Measurements from ENCODE around the gene RPUSD3. TPM values are rescaled to one million over a fixed set of nuclear protein-coding genes. Genes with fewer than 3 reads are reported as not detected.

Gene RPUSD3, protein sequence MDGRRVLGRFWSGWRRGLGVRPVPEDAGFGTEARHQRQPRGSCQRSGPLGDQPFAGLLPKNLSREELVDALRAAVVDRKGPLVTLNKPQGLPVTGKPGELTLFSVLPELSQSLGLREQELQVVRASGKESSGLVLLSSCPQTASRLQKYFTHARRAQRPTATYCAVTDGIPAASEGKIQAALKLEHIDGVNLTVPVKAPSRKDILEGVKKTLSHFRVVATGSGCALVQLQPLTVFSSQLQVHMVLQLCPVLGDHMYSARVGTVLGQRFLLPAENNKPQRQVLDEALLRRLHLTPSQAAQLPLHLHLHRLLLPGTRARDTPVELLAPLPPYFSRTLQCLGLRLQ
- 10 to 100 TPM in 3 of 4 donors, 1 to 10 TPM in 1; 9.7 to 35.8 (median 26.9) TPM for total RNA-seq

DNA sequence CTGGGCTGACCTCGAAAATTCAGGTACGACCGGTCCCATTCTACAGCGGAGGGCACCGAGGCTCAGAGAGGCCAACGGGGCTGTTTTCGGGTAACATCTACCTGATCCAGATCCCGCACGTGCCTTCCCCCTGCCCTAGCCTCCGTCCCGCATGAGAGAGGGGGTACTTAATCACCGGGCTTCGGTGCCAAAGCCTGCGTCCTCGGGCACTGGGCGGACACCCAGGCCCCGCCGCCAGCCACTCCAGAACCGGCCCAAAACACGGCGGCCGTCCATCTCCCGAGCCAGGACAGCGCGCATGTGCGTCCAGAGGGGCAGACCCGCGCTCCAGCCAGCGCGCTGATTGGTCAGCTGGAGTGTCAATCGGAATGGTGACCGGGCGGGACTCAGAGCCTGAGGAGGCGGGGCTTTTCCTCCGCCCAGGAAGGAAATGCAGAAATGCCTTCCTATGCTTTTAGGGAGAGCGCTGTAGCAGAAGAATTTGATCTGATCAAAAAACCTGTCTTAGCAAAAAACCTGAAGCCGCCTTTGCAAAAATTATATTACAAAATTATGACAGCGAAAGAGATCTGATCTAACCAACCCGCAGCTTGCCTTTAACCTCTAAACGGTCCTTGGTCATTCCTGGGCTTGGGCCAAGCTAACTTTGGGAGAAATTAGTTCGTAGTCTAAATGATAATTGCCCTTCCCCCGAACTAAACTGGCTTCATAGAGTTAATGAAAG lies at the start of gene RPUSD3:
RPUSD3 (minus strand) TSS at position 294 of the 724 bp plus-strand sequence; CDS start at position 276, 18 bp downstream.
- H3K4me1 ChIP-seq = peaks cover 0 to 5% of the 10 kb centered on the region in 2 donors
- H3K36me3 ChIP-seq = no peaks in the 10 kb centered on the region
- peak; percentile 98 to 99 for DNase-seq
- peak within 1 kb of the TSS; percentile 83 to 84 for H3K27ac ChIP-seq
- H3K9me3 ChIP-seq = no peaks in the 10 kb centered on the region
- H3K4me3 ChIP-seq = peak within 1 kb of the TSS; percentile 70 to 85
- TF ChIP-seq, protein P1, sequence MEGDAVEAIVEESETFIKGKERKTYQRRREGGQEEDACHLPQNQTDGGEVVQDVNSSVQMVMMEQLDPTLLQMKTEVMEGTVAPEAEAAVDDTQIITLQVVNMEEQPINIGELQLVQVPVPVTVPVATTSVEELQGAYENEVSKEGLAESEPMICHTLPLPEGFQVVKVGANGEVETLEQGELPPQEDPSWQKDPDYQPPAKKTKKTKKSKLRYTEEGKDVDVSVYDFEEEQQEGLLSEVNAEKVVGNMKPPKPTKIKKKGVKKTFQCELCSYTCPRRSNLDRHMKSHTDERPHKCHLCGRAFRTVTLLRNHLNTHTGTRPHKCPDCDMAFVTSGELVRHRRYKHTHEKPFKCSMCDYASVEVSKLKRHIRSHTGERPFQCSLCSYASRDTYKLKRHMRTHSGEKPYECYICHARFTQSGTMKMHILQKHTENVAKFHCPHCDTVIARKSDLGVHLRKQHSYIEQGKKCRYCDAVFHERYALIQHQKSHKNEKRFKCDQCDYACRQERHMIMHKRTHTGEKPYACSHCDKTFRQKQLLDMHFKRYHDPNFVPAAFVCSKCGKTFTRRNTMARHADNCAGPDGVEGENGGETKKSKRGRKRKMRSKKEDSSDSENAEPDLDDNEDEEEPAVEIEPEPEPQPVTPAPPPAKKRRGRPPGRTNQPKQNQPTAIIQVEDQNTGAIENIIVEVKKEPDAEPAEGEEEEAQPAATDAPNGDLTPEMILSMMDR (IDR thresholded peaks at IDR 0.05) = peak in 2 of 4 experiments; percentile 14 to 25
- peak; percentile 73 to 78 for TF ChIP-seq POLR2A (IDR thresholded peaks at IDR 0.05)
- intact Hi-C loops (cut with DNase I; ENCODE audit: low total_unique reads) = no loop called here
- H3K27me3 ChIP-seq = no peaks in the 10 kb centered on the region

DNA sequence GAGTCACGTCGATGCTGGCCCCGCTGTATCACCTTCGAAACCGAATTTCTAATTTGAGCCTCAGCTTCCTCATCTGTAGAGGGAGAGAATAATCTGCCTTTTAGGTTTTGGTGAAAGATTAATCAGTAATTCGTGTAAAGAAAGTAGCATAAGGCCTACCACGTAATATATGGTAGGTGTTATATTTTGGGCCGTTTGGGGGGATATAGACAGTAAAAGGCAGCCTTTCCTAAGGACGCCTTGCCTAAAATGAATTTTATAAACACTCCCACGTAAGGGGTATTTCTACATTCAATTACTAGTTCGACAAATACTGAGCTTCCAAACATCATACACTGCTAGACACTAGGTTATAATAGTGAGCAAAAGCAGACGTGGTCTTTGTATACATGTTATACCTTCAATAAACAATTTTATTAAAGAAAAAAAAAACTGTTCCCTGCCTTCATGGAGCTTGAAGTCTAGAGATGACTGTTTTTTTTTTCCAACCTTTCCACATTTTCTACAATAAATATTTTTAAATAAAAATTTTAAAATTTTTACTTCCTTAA lies 47.3 kb upstream of the RPUSD3 start:
- no peak for TF ChIP-seq POLR2A (IDR thresholded peaks at IDR 0.05)
- TF ChIP-seq, protein P1 (IDR thresholded peaks at IDR 0.05) = no peak
- Histone ChIP-seq H3K27me3 (no peaks in the 10 kb centered on the region), H3K4me3 (peak overlapping the region; percentile 98), H3K4me1 (peaks cover 0 to 4% of the 10 kb centered on the region in 2 donors), H3K36me3 (no peaks in the 10 kb centered on the region), H3K27ac (peak overlapping the region; percentile 96 to 98), H3K9me3 (no peaks in the 10 kb centered on the region)
- DNase-seq = no peak
- intact Hi-C loops (cut with DNase I; ENCODE audit: low total_unique reads) = no loop called here

DNA sequence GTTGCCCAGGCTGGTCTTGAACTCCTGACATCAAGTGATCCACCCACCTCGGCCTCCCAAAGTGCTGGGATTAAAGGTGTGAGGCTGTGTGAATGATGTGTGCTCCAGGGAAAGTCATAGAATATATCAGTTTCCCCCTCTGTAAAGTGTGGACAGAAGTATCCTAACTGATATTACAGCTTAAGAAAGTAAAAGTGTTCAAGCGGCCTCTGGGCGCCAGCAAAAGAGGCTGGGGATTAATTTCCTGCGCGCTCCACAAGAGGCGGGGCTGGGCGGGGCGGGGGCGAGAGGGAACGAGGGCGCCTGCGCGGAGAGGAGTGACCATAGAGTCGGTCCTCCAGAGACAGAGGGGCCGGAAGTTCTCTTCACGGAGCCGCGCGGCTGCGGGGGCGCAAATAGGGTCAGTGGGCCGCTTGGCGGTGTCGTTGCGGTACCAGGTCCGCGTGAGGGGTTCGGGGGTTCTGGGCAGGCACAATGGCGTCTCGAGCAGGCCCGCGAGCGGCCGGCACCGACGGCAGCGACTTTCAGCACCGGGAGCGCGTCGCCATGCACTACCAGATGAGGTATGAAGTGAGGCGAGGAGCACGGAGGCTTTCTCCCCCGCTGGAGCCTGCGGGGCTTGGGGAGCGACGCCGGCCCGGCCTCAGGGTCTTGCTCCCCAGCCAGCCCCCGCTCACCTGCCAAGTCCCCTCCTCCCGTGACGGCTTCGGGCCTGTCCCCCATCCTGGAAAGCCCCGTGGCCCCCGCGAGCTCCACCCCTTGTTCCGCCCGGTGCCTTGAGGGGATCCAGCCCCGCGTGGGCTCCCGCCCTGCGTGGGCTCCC lies 46.7 kb upstream of the RPUSD3 start, which contains the start of gene JAGN1:
JAGN1 (plus strand) TSS at position 362 of the 823 bp plus-strand sequence; CDS start at position 475, 113 bp downstream.
- no peaks in the 10 kb centered on the region for H3K27me3 ChIP-seq
- H3K9me3 ChIP-seq = no peaks in the 10 kb centered on the region
- no peaks in the 10 kb centered on the region for H3K36me3 ChIP-seq
- H3K4me1 ChIP-seq = peaks cover 0 to 4% of the 10 kb centered on the region in 2 donors
- H3K27ac ChIP-seq = peak within 1 kb of the TSS; percentile 96 to 98
- TF ChIP-seq, protein P1 (IDR thresholded peaks at IDR 0.05) = peak in 1 of 4 experiments; percentile 18
- peak; percentile 71 to 93 for TF ChIP-seq POLR2A (IDR thresholded peaks at IDR 0.05)
- intact Hi-C loops (cut with DNase I; ENCODE audit: low total_unique reads) = no loop called here
- peak within 1 kb of the TSS; percentile 98 for H3K4me3 ChIP-seq
- peak; percentile 92 to 93 for DNase-seq

DNA sequence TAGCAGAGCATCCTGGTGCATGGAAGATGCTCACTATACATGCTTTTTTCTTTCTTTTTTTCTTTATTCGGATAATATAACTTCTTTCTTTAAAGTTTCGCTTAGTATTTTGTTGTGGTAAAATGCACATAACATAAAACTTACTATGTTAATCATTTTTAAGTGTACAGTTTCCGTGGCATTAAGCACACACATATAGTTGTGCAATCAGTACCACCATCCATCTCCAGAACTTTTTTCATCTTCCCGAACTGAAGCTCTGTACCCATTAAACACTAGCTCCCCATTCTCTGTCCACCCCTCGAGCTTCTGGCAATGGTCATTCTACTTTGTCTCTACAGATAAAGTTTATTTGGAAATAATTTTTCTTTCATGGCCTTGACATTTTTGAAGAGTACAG lies 45.6 kb upstream of the RPUSD3 start:
- intact Hi-C loops (cut with DNase I; ENCODE audit: low total_unique reads) = no loop called here
- Histone ChIP-seq H3K27ac (peak overlapping the region; percentile 96 to 98), H3K9me3 (no peaks in the 10 kb centered on the region), H3K4me1 (peaks cover 0 to 4% of the 10 kb centered on the region in 2 donors), H3K4me3 (no peak overlapping the region), H3K36me3 (no peaks in the 10 kb centered on the region), H3K27me3 (no peaks in the 10 kb centered on the region)
- TF ChIP-seq, protein P1 (IDR thresholded peaks at IDR 0.05) = no peak
- no peak for DNase-seq

All from uterus (tissue), 4 donors.